Suprapubic skin (tissue), 4 donors: Measurements from ENCODE around the gene ERVV-1.

ENCODE experiments used
- CTCF ChIP-seq, 2 donors: fragments of 200-600 bp in 1 of 2; fragments of 450-650 bp in 1 of 2; sonication (generic) in 1 of 2; IDR thresholded peaks; one replicate each; pipeline ENCODE4 v1.5.1; 2016 to 2019; ENCODE audit warnings: antibody characterized with exemption in 2 of 2, mild to moderate bottlenecking in 1 of 2, moderate library complexity in 1 of 2
- EP300 ChIP-seq: sonication (generic); formaldehyde crosslinking; IDR thresholded peaks from one replicate; pipeline ENCODE4 v1.6.1; 2017; ENCODE audit warnings: antibody characterized with exemption
- POLR2A ChIP-seq, 2 donors: fragments of 450-650 bp; IDR thresholded peaks; one replicate each; pipeline ENCODE4 v1.6.1; 2017; ENCODE audit warnings: antibody characterized with exemption in 2 of 2, mild to moderate bottlenecking in 2 of 2, moderate library complexity in 2 of 2
- POLR2AphosphoS5 ChIP-seq, 3 donors: sonication (generic); formaldehyde crosslinking; IDR thresholded peaks; one replicate each; pipeline ENCODE4 v1.6.1; 2017; ENCODE audit warnings: antibody characterized with exemption in 3 of 3

- TF ChIP-seq EP300: no peak
- no peak for TF ChIP-seq POLR2A (IDR thresholded peaks at IDR 0.05)
- TF ChIP-seq CTCF (IDR thresholded peaks at IDR 0.05): no peak
- TF ChIP-seq POLR2AphosphoS5 (IDR thresholded peaks at IDR 0.05): no peak
Measured at GRCh38 chr19:53015730-53016129, 2.0 kb downstream of the ERVV-1 start.
